GM23338 (cell line): ENCODE results near the gene SOWAHB.

ENCODE experiments used
- CTCF ChIP-seq, 2 experiments: fragments of 200-600 bp in 1 of 2; sonication (generic) in 1 of 2; conservative IDR thresholded peaks; 2 replicates each; pipeline versions ENCODE4 v1.5.1 to v1.6.1; 2016 to 2017; ENCODE audit warnings: antibody characterized with exemption in 2 of 2, low read depth in 2 of 2, mild to moderate bottlenecking in 2 of 2, moderate library complexity in 1 of 2
- EZH2phosphoT487 ChIP-seq: fragments of 200-600 bp; sonication (generic); IDR thresholded peaks from one replicate; pipeline ENCODE4 v1.8.1; 2018; ENCODE audit warnings: antibody characterized with exemption; ENCODE audit not compliant: unreplicated experiment
- POLR2AphosphoS5 ChIP-seq: IDR thresholded peaks from 2 replicates; pipeline ENCODE4 v1.6.1; 2016; ENCODE audit warnings: antibody characterized with exemption, low read depth

GRCh38 chr4:76857074-76857409, 40.9 kb downstream of the SOWAHB start:
- TF ChIP-seq CTCF (conservative IDR thresholded peaks at IDR 0.05; ENCODE audit: low read depth in 2 of 2) (no peak), POLR2AphosphoS5 (no peak), EZH2phosphoT487 (no peak)
